GM10248 (cell line): Measurements from ENCODE around the gene SLC38A9.
"Not testable (repeated sequence)": the region's sequence is repeated elsewhere in the genome, so short reads cannot be mapped to it uniquely, and the experiment has no call there.

Source experiments
- CTCF ChIA-PET: fragments of 300-600 bp; sonication (Branson Sonifier 250); formaldehyde crosslinking; extraction: SDS; loops from one replicate; lab custom pipeline; 2021; ENCODE audit warnings: antibody characterized with exemption; lab: Yijun Ruan, JAX
- POLR2A ChIA-PET: fragments of 350-650 bp; sonication (Branson Sonifier 250); formaldehyde crosslinking; extraction: SDS; loops from one replicate; lab custom pipeline; 2020; ENCODE audit warnings: antibody characterized with exemption; lab: Yijun Ruan, JAX
- DNase-seq: peaks from one replicate; pipeline ENCODE4 v3.0.0; 2012; ENCODE audit errors: extremely low spot score
- TF ChIP-seq, protein P1 (sequence below): IDR thresholded peaks from 2 replicates; pipeline ENCODE4 v1.5.1; 2012; ENCODE audit warnings: mild to moderate bottlenecking, low read depth; ENCODE audit errors: extremely low read depth, missing control alignments, control extremely low read depth

Gene SLC38A9

DNA sequence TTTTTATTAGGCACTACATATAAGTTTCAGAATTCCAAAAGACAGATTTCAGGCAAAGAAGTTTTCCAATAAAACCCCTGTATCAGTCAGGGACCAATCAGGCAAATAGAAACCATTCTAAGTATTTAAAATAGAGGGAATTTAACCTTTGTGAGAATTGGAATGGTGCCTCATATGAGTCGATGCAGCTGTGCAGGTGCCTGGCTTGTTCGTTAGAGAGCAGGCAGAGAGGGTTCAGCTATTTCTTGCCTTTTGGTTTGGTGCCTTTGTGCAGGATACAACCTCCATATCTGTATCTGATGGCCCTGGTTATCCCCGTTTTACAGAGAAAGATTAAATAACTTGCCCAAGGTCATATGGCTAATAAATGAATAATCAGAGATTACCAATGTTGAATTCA lies 19.7 kb upstream of the SLC38A9 start:
- POLR2A ChIA-PET = no interaction called here
- CTCF ChIA-PET = interaction anchor here (2.6 kb wide), 1 partner anchor 12 kb away, joined by 7 read pairs; no protein-coding TSS in a partner anchor
- TF ChIP-seq, protein P1, sequence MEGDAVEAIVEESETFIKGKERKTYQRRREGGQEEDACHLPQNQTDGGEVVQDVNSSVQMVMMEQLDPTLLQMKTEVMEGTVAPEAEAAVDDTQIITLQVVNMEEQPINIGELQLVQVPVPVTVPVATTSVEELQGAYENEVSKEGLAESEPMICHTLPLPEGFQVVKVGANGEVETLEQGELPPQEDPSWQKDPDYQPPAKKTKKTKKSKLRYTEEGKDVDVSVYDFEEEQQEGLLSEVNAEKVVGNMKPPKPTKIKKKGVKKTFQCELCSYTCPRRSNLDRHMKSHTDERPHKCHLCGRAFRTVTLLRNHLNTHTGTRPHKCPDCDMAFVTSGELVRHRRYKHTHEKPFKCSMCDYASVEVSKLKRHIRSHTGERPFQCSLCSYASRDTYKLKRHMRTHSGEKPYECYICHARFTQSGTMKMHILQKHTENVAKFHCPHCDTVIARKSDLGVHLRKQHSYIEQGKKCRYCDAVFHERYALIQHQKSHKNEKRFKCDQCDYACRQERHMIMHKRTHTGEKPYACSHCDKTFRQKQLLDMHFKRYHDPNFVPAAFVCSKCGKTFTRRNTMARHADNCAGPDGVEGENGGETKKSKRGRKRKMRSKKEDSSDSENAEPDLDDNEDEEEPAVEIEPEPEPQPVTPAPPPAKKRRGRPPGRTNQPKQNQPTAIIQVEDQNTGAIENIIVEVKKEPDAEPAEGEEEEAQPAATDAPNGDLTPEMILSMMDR = no peak
- no peak for DNase-seq

DNA sequence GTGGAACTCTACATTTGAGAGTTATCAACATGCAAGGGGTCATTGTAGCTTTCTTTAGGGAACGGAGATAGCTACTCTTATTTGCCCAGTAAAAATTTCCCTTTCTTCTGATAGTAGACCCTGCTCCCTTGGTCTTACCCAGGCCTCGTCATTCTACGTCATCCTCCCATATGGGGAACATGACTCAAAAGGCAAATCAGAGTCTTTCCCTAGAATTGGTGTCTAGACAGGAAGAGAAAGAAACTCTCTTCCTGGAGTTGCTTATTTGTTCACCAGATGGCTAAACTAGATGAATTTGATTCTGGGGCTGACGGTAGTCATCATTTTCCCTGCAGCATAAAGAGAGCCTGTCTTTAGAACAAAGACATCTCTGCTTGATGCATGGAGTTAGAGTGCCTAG lies 12.2 kb upstream of the SLC38A9 start:
- CTCF ChIA-PET = no interaction called here
- TF ChIP-seq, protein P1 = no peak
- POLR2A ChIA-PET = no interaction called here
- no peak for DNase-seq

DNA sequence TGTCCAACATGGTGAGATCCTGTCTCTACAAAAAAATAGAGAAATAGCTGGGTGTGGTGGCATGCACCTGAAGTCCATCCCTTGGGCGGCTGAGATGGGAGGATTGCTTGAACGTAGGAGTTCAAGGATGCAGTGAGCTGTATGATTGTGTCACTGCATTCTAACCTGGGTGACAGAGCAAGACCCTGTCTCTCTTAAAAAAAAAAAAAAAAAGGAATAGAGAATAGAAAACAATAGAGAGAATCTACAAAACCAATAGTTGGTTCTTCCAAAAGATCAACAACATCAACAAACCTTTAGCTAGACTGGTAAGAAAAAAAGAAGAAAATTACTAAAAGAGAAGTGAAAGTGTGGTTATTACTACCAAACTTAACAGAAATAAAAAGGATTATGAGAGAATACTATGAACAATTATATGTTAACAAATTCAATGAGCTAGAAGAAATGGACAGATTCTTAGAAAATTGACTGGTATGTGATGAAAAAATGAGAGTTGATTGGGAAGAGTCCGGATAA lies 8.1 kb upstream of the SLC38A9 start:
- no peak for DNase-seq
- CTCF ChIA-PET = interaction anchor here (2.5 kb wide), 1 partner anchor 12 kb away, joined by 7 read pairs; no protein-coding TSS in a partner anchor
- POLR2A ChIA-PET = interaction anchor here (0.7 kb wide), 1 partner anchor 19 kb away, joined by 4 read pairs; no protein-coding TSS in a partner anchor
- TF ChIP-seq, protein P1 = no peak

DNA sequence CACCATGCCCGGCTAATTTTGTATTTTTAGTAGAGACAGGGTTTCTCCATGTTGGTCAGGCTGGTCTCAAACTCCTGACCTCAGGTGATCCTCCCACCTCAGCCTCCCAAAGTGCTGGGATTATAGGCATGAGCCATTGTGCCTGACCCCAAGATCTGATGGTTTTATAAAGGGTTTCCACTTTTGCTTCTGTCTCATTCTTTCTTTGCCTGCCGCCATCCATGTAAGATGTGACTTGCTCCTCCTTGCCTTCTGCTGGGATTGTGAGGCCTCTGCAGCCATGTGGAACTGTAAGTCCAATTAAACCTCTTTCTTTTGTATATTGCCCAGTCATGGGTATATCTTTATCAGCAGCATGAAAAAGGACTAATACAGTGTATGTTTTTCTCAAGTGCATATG lies 6.9 kb upstream of the SLC38A9 start:
- CTCF ChIA-PET = interaction anchor here (2.5 kb wide), 1 partner anchor 14 kb away, joined by 7 read pairs; no protein-coding TSS in a partner anchor
- DNase-seq, POLR2A ChIA-PET: not testable (repeated sequence)

DNA sequence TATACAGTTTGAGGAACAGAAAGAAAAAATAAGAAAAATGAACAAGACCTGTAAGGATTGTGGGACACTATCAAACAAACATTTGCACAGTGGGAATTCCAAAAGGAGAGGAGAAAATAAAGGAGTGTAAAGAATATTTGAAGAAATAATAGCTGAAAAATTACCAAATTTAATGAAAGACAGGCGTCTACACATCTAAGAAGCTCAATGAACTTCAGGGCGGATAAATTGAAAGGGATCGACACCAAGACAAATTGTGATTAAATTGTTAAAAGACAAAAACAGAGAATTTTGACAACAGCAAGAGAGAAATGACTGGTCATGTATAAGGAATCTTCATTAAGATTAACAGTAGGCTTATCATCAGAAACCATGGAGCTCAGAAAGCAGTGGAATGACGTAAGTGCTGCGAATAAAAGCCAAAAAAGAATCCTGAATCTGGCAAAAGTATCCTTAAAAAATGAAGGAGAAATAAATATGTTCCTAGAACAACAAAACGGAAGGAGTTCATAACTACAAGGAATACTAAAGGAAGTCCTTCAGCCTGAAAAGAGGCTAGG lies 3.5 kb upstream of the SLC38A9 start:
- ChIA-PET POLR2A (no interaction called here), CTCF (interaction anchor here (0.6 kb wide), 1 partner anchor 335 kb away, joined by 3 read pairs; no protein-coding TSS in a partner anchor)
- TF ChIP-seq, protein P1 = no peak
- no peak for DNase-seq

DNA sequence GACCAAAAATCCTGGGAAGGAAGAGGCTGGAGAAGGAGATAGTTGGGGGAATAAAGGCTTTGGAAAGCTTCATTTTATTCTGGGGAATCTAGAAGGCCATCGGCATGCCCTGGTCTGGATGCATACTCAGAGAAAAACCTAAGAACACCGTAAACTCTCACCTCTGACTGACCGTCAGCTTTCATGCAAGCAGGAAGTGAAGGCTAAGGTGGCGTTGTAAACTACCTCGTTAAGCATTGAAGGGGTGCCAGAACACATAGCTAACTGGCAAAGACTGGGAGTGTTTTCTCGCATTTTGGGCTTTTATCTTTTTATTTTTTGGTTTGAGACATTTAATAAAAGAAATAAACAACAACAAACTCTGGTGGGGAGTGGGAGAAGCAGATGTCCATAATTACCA lies 2.6 kb upstream of the SLC38A9 start:
- TF ChIP-seq, protein P1 = no peak
- no peak for DNase-seq
- ChIA-PET POLR2A (no interaction called here), CTCF (interaction anchor here (3.0 kb wide), 1 partner anchor 23 kb away, joined by 11 read pairs; no protein-coding TSS in a partner anchor)

DNA sequence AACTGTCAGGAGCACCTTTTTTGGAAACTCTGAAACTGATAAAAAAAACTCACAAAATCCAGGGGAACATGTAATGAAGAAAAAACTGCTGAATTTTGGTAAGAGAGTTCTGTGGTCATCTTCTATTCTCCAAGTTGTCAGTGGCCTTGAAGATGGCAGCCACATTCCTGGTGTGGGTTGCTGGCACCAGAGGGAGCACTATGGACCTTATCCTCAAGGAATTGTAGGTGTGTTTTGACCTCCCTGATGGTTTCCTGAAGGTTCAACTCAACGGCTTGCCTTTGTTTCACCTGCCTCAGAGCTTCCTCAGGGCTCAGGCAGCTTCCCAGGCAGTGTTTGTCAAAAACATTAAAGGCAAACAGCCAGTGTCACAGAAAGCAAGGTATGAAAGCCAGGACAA lies 2.2 kb upstream of the SLC38A9 start:
- ChIA-PET CTCF (interaction anchor here (1.6 to 3.0 kb wide), 2 partner anchors 10 to 22 kb away, joined by 5 to 11 read pairs; no protein-coding TSS in a partner anchor), POLR2A (no interaction called here)
- DNase-seq = no peak
- TF ChIP-seq, protein P1 = no peak
